ENCODE data around the gene SEC23A.

GRCh38 chr14:38999949-39000348 lies 103.1 kb downstream of the SEC23A start:
- TF ChIP-seq, protein P1, sequence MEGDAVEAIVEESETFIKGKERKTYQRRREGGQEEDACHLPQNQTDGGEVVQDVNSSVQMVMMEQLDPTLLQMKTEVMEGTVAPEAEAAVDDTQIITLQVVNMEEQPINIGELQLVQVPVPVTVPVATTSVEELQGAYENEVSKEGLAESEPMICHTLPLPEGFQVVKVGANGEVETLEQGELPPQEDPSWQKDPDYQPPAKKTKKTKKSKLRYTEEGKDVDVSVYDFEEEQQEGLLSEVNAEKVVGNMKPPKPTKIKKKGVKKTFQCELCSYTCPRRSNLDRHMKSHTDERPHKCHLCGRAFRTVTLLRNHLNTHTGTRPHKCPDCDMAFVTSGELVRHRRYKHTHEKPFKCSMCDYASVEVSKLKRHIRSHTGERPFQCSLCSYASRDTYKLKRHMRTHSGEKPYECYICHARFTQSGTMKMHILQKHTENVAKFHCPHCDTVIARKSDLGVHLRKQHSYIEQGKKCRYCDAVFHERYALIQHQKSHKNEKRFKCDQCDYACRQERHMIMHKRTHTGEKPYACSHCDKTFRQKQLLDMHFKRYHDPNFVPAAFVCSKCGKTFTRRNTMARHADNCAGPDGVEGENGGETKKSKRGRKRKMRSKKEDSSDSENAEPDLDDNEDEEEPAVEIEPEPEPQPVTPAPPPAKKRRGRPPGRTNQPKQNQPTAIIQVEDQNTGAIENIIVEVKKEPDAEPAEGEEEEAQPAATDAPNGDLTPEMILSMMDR (IDR thresholded peaks at IDR 0.05; ENCODE audit: extremely low read depth in 1 of 2, insufficient read depth in 1 of 2, low read depth in 1 of 2, low read length in 2 of 2) = no peak
- TF ChIP-seq POLR2A (IDR thresholded peaks at IDR 0.05; ENCODE audit: low read depth, low read length) (no peak), EZH2 (IDR thresholded peaks at IDR 0.05; ENCODE audit: borderline replicate concordance, low read depth, low read length, severe bottlenecking) (no peak), POLR2AphosphoS5 (IDR thresholded peaks at IDR 0.05; ENCODE audit: insufficient read depth, low read depth, low read length) (no peak), GATA2 (IDR thresholded peaks at IDR 0.05; ENCODE audit: insufficient read depth, insufficient read length, low read depth, low read length) (no peak), JUN (IDR thresholded peaks at IDR 0.05; ENCODE audit: borderline replicate concordance, insufficient read depth, insufficient read length, low read depth) (no peak), MYC (IDR thresholded peaks at IDR 0.05; ENCODE audit: low read depth, low read length) (no peak), FOS (IDR thresholded peaks at IDR 0.05; ENCODE audit: borderline replicate concordance, insufficient read depth, low read length) (no peak)
- TF ChIP-seq, protein P2, sequence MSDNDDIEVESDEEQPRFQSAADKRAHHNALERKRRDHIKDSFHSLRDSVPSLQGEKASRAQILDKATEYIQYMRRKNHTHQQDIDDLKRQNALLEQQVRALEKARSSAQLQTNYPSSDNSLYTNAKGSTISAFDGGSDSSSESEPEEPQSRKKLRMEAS (IDR thresholded peaks at IDR 0.05; ENCODE audit: insufficient read depth, insufficient read length) = no peak
